CD4-positive, CD25-positive, alpha-beta regulatory T cell (primary cell): Measurements from ENCODE around the gene ENOX1. TPM values are rescaled to one million over a fixed set of nuclear protein-coding genes. Genes with fewer than 3 reads are reported as not detected.

Experiments
- ATAC-seq, 2 donors: fragments of 150-1000 bp; cut with Tn5 transposase; one replicate each; pipeline ENCODE4 v1.10.0; 2021; ENCODE audit warnings: low read depth in 2 of 2, moderate number of reproducible peaks in 2 of 2, moderate library complexity in 1 of 2
- DNase-seq, 3 donors: peaks; one replicate each; pipeline versions ENCODE4 v3.0.0 to v3.0.0-alpha.2; 2012 to 2022; ENCODE audit warnings: mixed read lengths in 1 of 3
- H3K27ac ChIP-seq: one replicate; pipeline ENCODE4 v1.7.0; 2013; ENCODE audit warnings: mild to moderate bottlenecking, low read length; ENCODE audit not compliant: insufficient read depth, poor library complexity, severe bottlenecking
- H3K27me3 ChIP-seq: one replicate; pipeline ENCODE4 v1.7.0; 2013; ENCODE audit warnings: low read length; ENCODE audit not compliant: control insufficient read depth, insufficient read depth
- H3K36me3 ChIP-seq: one replicate; pipeline ENCODE4 v1.7.0; 2013; ENCODE audit warnings: mild to moderate bottlenecking, low read length, moderate library complexity; ENCODE audit not compliant: control insufficient read depth, insufficient read depth
- H3K4me1 ChIP-seq: 2 replicates; pipeline ENCODE4 v1.7.0; 2013; ENCODE audit warnings: mild to moderate bottlenecking, low read length; ENCODE audit not compliant: insufficient read depth, control insufficient read depth, poor library complexity, severe bottlenecking
- H3K4me3 ChIP-seq: one replicate; pipeline ENCODE4 v1.7.0; 2013; ENCODE audit warnings: low read depth, mild to moderate bottlenecking, low read length, moderate library complexity
- H3K9me3 ChIP-seq, 2 experiments: 1 replicate in 1 of 2; 2 replicates in 1 of 2; pipeline ENCODE4 v1.7.0; 2013; ENCODE audit warnings: low read length in 2 of 2, mild to moderate bottlenecking in 1 of 2, moderate library complexity in 1 of 2; ENCODE audit not compliant: control insufficient read depth in 2 of 2
- H3K27ac Mint-ChIP-seq, 3 donors: one replicate each; pipeline ENCODE4 v1.8.0; 2020 to 2022; ENCODE audit warnings: mild to moderate bottlenecking in 3 of 3, mixed read lengths in 3 of 3, moderate library complexity in 2 of 3
- H3K27me3 Mint-ChIP-seq: one replicate; pipeline ENCODE4 v1.8.0; 2022; ENCODE audit warnings: mild to moderate bottlenecking, mixed read lengths
- H3K36me3 Mint-ChIP-seq: one replicate; pipeline ENCODE4 v1.8.0; 2020; ENCODE audit warnings: mixed read lengths
- H3K4me1 Mint-ChIP-seq, 4 donors: one replicate each; pipeline ENCODE4 v1.8.0; 2020 to 2022; ENCODE audit warnings: mixed read lengths in 4 of 4, mild to moderate bottlenecking in 1 of 4
- H3K4me3 Mint-ChIP-seq, 4 donors: one replicate each; pipeline ENCODE4 v1.8.0; 2020 to 2022; ENCODE audit warnings: mild to moderate bottlenecking in 4 of 4, mixed read lengths in 4 of 4, moderate library complexity in 3 of 4
- H3K9me3 Mint-ChIP-seq, 7 donors: one replicate each; pipeline ENCODE4 v1.8.0; 2020 to 2022; ENCODE audit warnings: mixed read lengths in 7 of 7, mild to moderate bottlenecking in 3 of 7, moderate library complexity in 2 of 7
- polyA plus RNA-seq, 4 donors: library from polyadenylated mRNA; unstranded; fragments of 300-500 nt; fragmentation: Illumina TruSeq; gene quantifications; one replicate each; pipeline ENCODE4 v1.2.3, GENCODE V29; 2021
- total RNA-seq: library from RNA; stranded (reverse); gene quantifications from one replicate; pipeline ENCODE4 v1.2.3, GENCODE V29; 2022

ENOX1 gene
- total and polyA plus RNA-seq, 5 donors from 2014 or later = 0.10 TPM; not detected in 4

- Mint-ChIP-seq H3K4me3 (no peak overlapping the region), H3K27ac (no peak overlapping the region), H3K36me3 (no peaks in the 10 kb centered on the region), H3K27me3 (peaks cover 27% of the 10 kb centered on the region), H3K4me1 (no peaks in the 10 kb centered on the region), H3K9me3 (no peaks in the 10 kb centered on the region)
- H3K4me1 ChIP-seq = no peaks in the 10 kb centered on the region
- H3K9me3 ChIP-seq = no peaks in the 10 kb centered on the region
- H3K36me3 ChIP-seq = no peaks in the 10 kb centered on the region
- H3K27me3 ChIP-seq = no peaks in the 10 kb centered on the region
- no peak overlapping the region for H3K27ac ChIP-seq
- ATAC-seq (no peak), DNase-seq (no peak)
- no peak overlapping the region for H3K4me3 ChIP-seq
Observed at GRCh38 chr13:43309311-43309710, 477.5 kb downstream of the ENOX1 start.

DNA sequence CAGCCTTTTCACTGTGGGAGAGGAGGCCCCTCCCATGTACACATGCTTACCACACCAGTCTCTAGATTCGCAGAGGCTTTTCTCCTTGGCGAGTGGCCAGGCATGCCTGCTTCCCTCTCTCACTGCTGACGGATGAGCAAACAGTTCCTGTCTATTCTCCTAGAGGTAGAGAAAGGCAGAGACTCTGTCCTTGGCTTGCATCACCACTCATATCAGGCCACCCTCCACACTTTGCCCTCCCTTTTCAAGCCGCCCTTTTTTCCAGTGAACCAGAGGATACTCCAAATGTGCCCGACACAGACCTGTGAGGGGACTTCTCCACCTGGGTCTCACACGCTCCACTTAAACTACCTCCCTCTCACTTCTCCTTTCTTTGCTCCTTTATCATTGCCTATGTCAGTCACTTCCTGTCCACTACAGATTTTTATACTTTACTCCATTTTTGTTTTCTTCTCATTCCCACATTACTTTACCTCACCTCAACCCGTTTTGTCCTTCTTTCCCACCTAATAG, 478.8 kb downstream of the ENOX1 start:
- H3K27ac Mint-ChIP-seq = no peak overlapping the region

GRCh38 chr13:43307221-43307920, 479.4 kb downstream of the ENOX1 start:
- Histone ChIP-seq H3K9me3 (no peaks in the 10 kb centered on the region), H3K27me3 (no peaks in the 10 kb centered on the region), H3K36me3 (no peaks in the 10 kb centered on the region), H3K27ac (no peak overlapping the region), H3K4me3 (no peak overlapping the region), H3K4me1 (no peaks in the 10 kb centered on the region)
- no peak overlapping the region for H3K4me3 Mint-ChIP-seq
- no peak overlapping the region for H3K27ac Mint-ChIP-seq
- DNase-seq (no peak), ATAC-seq (no peak)
- no peaks in the 10 kb centered on the region for H3K4me1 Mint-ChIP-seq
- no peaks in the 10 kb centered on the region for H3K9me3 Mint-ChIP-seq
- no peaks in the 10 kb centered on the region for H3K36me3 Mint-ChIP-seq
- H3K27me3 Mint-ChIP-seq = peaks cover 27% of the 10 kb centered on the region

More for the DNA sequence above, 478.8 kb downstream of the ENOX1 start:
- no peak overlapping the region for H3K4me3 ChIP-seq
- ATAC-seq (no peak), DNase-seq (no peak)
- no peaks in the 10 kb centered on the region for H3K9me3 ChIP-seq
- Mint-ChIP-seq H3K36me3 (no peaks in the 10 kb centered on the region), H3K27me3 (peaks cover 27% of the 10 kb centered on the region), H3K4me1 (no peaks in the 10 kb centered on the region), H3K4me3 (no peak overlapping the region), H3K9me3 (no peaks in the 10 kb centered on the region)
- no peak overlapping the region for H3K27ac ChIP-seq
- H3K27me3 ChIP-seq = no peaks in the 10 kb centered on the region
- no peaks in the 10 kb centered on the region for H3K36me3 ChIP-seq
- H3K4me1 ChIP-seq = no peaks in the 10 kb centered on the region

GRCh38 chr13:43306372-43306771, 480.4 kb downstream of the ENOX1 start:
- Mint-ChIP-seq H3K27me3 (peaks cover 20% of the 10 kb centered on the region), H3K36me3 (no peaks in the 10 kb centered on the region), H3K27ac (no peak overlapping the region), H3K4me3 (no peak overlapping the region), H3K4me1 (no peaks in the 10 kb centered on the region), H3K9me3 (no peaks in the 10 kb centered on the region)
- Histone ChIP-seq H3K27ac (no peak overlapping the region), H3K4me1 (no peaks in the 10 kb centered on the region), H3K4me3 (no peak overlapping the region), H3K9me3 (no peaks in the 10 kb centered on the region), H3K27me3 (no peaks in the 10 kb centered on the region), H3K36me3 (no peaks in the 10 kb centered on the region)
- DNase-seq (no peak), ATAC-seq (no peak)

GRCh38 chr13:43305416-43305815, 481.4 kb downstream of the ENOX1 start:
- no peak for ATAC-seq
- no peaks in the 10 kb centered on the region for H3K9me3 Mint-ChIP-seq
- no peak for DNase-seq
- H3K4me1 Mint-ChIP-seq = no peaks in the 10 kb centered on the region
- peaks cover 14% of the 10 kb centered on the region for H3K27me3 Mint-ChIP-seq
- H3K9me3 ChIP-seq = no peaks in the 10 kb centered on the region
- no peak overlapping the region for H3K27ac Mint-ChIP-seq
- no peaks in the 10 kb centered on the region for H3K27me3 ChIP-seq
- H3K36me3 Mint-ChIP-seq = no peaks in the 10 kb centered on the region
- no peak overlapping the region for H3K4me3 Mint-ChIP-seq
- no peaks in the 10 kb centered on the region for H3K4me1 ChIP-seq
- no peaks in the 10 kb centered on the region for H3K36me3 ChIP-seq
- H3K27ac ChIP-seq = no peak overlapping the region
- no peak overlapping the region for H3K4me3 ChIP-seq

DNA sequence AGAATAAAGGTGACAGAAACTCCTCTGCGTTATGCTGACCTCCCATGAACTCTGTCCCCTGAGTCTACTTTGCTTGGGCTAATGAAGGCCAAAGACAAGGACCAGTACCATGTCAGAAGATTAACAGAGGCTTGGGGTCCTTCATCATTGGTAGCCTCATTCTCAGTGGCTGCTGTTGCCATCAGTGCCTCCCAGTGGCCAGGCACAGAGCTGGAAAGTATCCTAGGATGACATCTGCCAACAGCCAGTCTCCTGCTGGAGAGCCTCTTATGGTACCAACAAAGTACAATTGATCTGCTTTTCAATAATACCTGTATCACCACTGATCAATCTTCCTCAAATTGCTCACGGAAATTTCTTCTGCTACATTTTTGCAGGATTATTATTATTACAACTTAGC, 481.8 kb downstream of the ENOX1 start:
- H3K36me3 ChIP-seq = no peaks in the 10 kb centered on the region
- H3K27ac ChIP-seq = no peak overlapping the region
- peaks cover 14% of the 10 kb centered on the region for H3K27me3 Mint-ChIP-seq
- H3K4me3 Mint-ChIP-seq = no peak overlapping the region
- H3K27me3 ChIP-seq = no peaks in the 10 kb centered on the region
- no peak overlapping the region for H3K27ac Mint-ChIP-seq
- no peaks in the 10 kb centered on the region for H3K36me3 Mint-ChIP-seq
- DNase-seq (no peak), ATAC-seq (no peak)
- no peaks in the 10 kb centered on the region for H3K4me1 ChIP-seq
- no peaks in the 10 kb centered on the region for H3K4me1 Mint-ChIP-seq
- no peaks in the 10 kb centered on the region for H3K9me3 Mint-ChIP-seq
- H3K4me3 ChIP-seq = no peak overlapping the region
- no peaks in the 10 kb centered on the region for H3K9me3 ChIP-seq

DNA sequence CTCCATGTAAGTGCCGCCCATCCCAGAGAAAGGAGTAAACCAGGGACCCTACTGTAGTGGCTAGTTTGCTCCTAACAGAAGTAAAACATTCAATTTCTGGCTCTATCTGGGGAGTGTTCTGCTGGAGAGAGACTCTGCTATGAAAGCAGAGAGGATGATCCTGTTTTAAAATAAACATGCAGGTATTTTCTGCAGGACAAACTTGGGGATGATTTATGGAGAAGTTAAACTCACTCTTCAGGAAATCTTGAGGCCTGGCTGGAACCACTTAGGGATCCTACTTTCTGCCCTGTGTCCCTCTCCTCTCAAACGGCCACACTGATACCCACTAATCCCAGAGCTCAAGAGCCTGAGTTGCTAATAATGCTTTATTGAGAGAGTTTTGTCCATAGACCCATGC, 482.3 kb downstream of the ENOX1 start:
- Mint-ChIP-seq H3K36me3 (no peaks in the 10 kb centered on the region), H3K4me1 (no peaks in the 10 kb centered on the region), H3K9me3 (no peaks in the 10 kb centered on the region), H3K27ac (no peak overlapping the region), H3K27me3 (peaks cover 15% of the 10 kb centered on the region), H3K4me3 (no peak overlapping the region)
- no peaks in the 10 kb centered on the region for H3K36me3 ChIP-seq
- H3K4me3 ChIP-seq = no peak overlapping the region
- ATAC-seq (no peak), DNase-seq (no peak)
- no peaks in the 10 kb centered on the region for H3K4me1 ChIP-seq
- no peaks in the 10 kb centered on the region for H3K9me3 ChIP-seq
- H3K27ac ChIP-seq = no peak overlapping the region
- no peaks in the 10 kb centered on the region for H3K27me3 ChIP-seq

GRCh38 chr13:43303033-43303729, 483.6 kb downstream of the ENOX1 start:
- Mint-ChIP-seq H3K27me3 (peaks cover 14% of the 10 kb centered on the region), H3K36me3 (no peaks in the 10 kb centered on the region), H3K9me3 (no peaks in the 10 kb centered on the region), H3K27ac (no peak overlapping the region), H3K4me1 (no peaks in the 10 kb centered on the region), H3K4me3 (no peak overlapping the region)
- Histone ChIP-seq H3K4me1 (no peaks in the 10 kb centered on the region), H3K4me3 (no peak overlapping the region), H3K36me3 (no peaks in the 10 kb centered on the region), H3K27ac (no peak overlapping the region), H3K27me3 (no peaks in the 10 kb centered on the region), H3K9me3 (no peaks in the 10 kb centered on the region)
- ATAC-seq = peak in 1 of 2 donors; percentile 32
- peak in 1 of 3 donors; percentile 16 for DNase-seq
